Measurements from ENCODE around the gene ADRB1. TPM values are rescaled to one million over a fixed set of nuclear protein-coding genes. Genes with fewer than 3 reads are reported as not detected.

ADRB1 gene
- total and polyA plus RNA-seq, 4 donors = 0.05 to 0.17 (median 0.16) TPM; not detected in 1

DNA sequence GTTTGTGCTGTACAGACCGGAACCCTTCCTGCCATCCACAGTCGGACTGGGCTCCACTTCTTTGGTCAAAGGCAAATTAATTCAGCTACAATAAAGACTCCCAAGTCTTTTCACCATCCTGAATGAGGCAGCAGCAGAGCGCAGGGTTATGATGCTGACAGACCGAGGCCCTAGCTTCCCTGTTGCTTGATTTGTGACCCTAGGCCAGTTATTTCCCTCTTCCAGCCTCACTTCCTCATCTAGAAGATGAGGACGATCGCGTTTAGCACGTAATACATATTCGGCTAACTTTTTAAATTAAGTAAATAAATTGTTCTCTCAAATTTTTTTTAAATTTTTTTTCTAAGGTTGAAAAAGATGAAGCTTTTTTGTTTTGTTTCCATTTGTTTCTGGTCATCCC lies 18.1 kb downstream of the ADRB1 start (continued):
- TF ChIP-seq RXRA (IDR thresholded peaks at IDR 0.05) = no peak
- no peak for TF ChIP-seq FOXA1 (IDR thresholded peaks at IDR 0.05)
- no peak for TF ChIP-seq GABPA (IDR thresholded peaks at IDR 0.05 in 1 of 2, conservative IDR thresholded peaks at IDR 0.05 in 1 of 2)

DNA sequence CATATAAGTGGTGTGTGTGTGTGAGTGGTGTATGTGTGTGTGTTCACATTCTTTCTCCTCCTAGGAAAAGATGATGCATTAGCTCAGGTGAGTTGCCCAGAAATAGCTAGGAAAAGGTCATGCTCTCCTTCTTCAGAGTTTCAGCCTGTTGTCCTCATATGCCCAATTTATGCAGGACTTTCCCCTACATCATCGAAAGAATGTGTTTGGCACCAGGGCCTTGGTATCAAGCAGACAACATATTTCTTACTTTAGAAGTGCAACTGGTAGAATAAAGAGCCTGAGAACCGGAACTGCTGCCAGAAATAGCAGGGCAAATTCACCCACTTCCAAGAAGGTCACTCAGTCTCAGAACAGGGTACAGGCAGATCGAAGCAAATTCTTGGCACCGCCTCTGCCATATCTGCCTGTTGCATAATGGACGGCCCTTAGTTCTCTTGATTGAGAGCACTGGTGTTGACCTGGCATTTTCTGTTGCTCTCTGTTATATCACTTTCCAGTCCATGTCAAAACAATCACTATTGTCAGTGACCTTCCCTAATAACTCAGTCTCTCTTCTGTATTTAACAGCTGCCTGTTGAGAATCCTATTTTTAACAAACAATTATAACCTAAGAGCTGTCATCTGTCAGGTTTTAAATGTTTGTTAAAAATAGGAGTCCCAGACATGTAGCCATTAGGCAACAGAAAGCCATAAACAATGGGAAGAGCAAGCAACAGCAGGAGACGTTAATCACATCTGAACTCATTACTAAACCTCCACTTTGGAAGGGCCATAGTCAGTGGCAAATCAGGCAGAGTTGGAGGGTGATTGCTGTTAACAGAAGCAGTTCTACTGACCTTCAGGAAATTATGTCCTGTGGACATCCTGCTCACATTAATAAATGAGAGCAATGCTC lies 20.7 kb downstream of the ADRB1 start:
- Histone ChIP-seq H3K4me3 (ENCODE audit: low read depth in 1 of 3, low read length in 3 of 3) (no peak overlapping the region), H3K27ac (ENCODE audit: low read depth in 1 of 2, low read length in 2 of 2) (peak overlapping the region in 1 of 2 donors; percentile 26), H3K4me1 (ENCODE audit: control insufficient read depth in 4 of 4, insufficient read depth in 4 of 4, low read length in 3 of 4) (peaks cover 0 to 11% (median 9%) of the 10 kb centered on the region in 4 donors), H3K9ac (ENCODE audit: low read depth in 1 of 2, low read length in 2 of 2) (no peak overlapping the region), H3K27me3 (ENCODE audit: control insufficient read depth in 4 of 4, insufficient read depth in 4 of 4, low read length in 3 of 4) (no peaks in the 10 kb centered on the region), H3K9me3 (ENCODE audit: control insufficient read depth in 4 of 4, low read length in 3 of 4) (no peaks in the 10 kb centered on the region), H3K36me3 (ENCODE audit: control insufficient read depth in 4 of 4, insufficient read depth in 3 of 4, low read depth in 1 of 4, low read length in 3 of 4) (no peaks in the 10 kb centered on the region)
- TF ChIP-seq FOXA1 (IDR thresholded peaks at IDR 0.05) (no peak), FOXA2 (IDR thresholded peaks at IDR 0.05) (peak; percentile 43), JUND (IDR thresholded peaks at IDR 0.05) (peak in 1 of 2 donors; percentile 53), HNF4G (IDR thresholded peaks at IDR 0.05) (no peak), HNF4A (conservative IDR thresholded peaks at IDR 0.05) (peak; percentile 62 to 72), YY1 (IDR thresholded peaks at IDR 0.05) (peak; percentile 58), RAD21 (IDR thresholded peaks at IDR 0.05) (peak; percentile 41 to 44), RXRA (IDR thresholded peaks at IDR 0.05) (peak; percentile 61 to 84)
- TF ChIP-seq, protein P1, sequence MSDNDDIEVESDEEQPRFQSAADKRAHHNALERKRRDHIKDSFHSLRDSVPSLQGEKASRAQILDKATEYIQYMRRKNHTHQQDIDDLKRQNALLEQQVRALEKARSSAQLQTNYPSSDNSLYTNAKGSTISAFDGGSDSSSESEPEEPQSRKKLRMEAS (IDR thresholded peaks at IDR 0.05) = peak; percentile 33
- DNase-seq (ENCODE audit: low spot score) = no peak
- 28% methylated on average over 6 of the region's 6 CpGs for WGBS

DNA sequence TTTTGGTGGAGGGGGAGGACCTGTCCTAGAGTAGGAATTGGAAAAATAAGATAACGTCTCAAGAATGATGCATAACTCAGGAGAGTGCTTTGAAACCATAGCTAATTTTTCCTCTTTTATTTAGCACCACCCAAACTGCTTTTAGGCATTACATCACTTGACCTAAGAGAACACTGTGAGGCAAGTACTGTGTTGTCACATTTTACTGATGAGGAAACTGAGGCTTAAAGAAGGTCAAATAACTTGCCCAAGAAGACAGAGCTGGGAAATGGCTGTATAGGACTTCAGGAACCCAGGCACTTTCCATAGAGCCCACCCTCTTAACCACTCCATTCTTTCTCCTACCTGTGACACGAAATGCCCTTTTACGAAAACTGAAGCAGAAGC lies 21.4 kb downstream of the ADRB1 start:
- Histone ChIP-seq H3K36me3 (ENCODE audit: control insufficient read depth in 4 of 4, insufficient read depth in 3 of 4, low read depth in 1 of 4, low read length in 3 of 4) (no peaks in the 10 kb centered on the region), H3K4me1 (ENCODE audit: control insufficient read depth in 4 of 4, insufficient read depth in 4 of 4, low read length in 3 of 4) (peaks cover 0 to 11% (median 9%) of the 10 kb centered on the region in 4 donors), H3K9me3 (ENCODE audit: control insufficient read depth in 4 of 4, low read length in 3 of 4) (no peaks in the 10 kb centered on the region), H3K27ac (ENCODE audit: low read depth in 1 of 2, low read length in 2 of 2) (peak overlapping the region in 1 of 2 donors; percentile 26), H3K27me3 (ENCODE audit: control insufficient read depth in 4 of 4, insufficient read depth in 4 of 4, low read length in 3 of 4) (no peaks in the 10 kb centered on the region), H3K4me3 (ENCODE audit: low read depth in 1 of 3, low read length in 3 of 3) (no peak overlapping the region), H3K9ac (ENCODE audit: low read depth in 1 of 2, low read length in 2 of 2) (no peak overlapping the region)
- no peak for DNase-seq (ENCODE audit: low spot score)
- WGBS = 89% methylated on average over 3 of the region's 3 CpGs
- TF ChIP-seq JUND (IDR thresholded peaks at IDR 0.05) = no peak
- TF ChIP-seq NR2F2 (IDR thresholded peaks at IDR 0.05) = no peak
- no peak for TF ChIP-seq RXRA (IDR thresholded peaks at IDR 0.05)

DNA sequence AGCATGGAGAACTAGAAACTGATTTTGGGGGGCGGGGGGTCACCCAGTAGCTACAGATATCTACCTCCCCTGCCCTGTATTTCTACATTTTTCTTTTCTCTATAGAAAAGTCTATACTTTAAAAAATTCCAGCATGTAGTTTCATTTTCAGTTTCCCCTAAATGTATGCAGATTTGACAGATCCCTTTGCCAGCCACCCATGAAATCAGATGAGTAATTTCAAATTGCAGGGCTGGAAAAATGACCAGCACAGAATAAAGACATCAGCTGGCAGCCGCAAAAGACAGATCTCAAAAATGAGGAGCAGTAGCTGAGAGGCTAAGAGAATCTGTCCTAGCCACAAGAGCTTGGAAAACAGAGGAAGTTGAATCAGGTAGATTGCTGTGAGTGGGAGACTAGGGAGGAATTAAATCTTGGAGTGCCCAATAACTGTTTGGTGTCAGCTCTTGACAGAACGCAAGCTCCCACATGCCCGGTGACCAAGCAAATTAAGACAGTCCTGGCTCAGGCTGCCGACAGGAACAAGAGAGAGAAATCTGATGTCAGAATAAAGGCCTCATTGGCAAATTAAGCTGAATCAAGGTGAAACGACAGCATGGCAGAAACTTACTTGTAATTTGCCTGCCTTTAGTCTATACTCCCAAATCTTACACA lies 24.5 kb downstream of the ADRB1 start:
- DNase-seq (ENCODE audit: low spot score) = no peak
- H3K9ac ChIP-seq (ENCODE audit: low read depth in 1 of 2, low read length in 2 of 2) = no peak overlapping the region
- peaks cover 0 to 11% (median 9%) of the 10 kb centered on the region in 4 donors for H3K4me1 ChIP-seq (ENCODE audit: control insufficient read depth in 4 of 4, insufficient read depth in 4 of 4, low read length in 3 of 4)
- no peaks in the 10 kb centered on the region for H3K9me3 ChIP-seq (ENCODE audit: control insufficient read depth in 4 of 4, low read length in 3 of 4)
- H3K4me3 ChIP-seq (ENCODE audit: low read depth in 1 of 3, low read length in 3 of 3) = no peak overlapping the region
- 91% methylated on average over 6 of the region's 6 CpGs for WGBS
- H3K27me3 ChIP-seq (ENCODE audit: control insufficient read depth in 4 of 4, insufficient read depth in 4 of 4, low read length in 3 of 4) = no peaks in the 10 kb centered on the region
- H3K27ac ChIP-seq (ENCODE audit: low read depth in 1 of 2, low read length in 2 of 2) = no peak overlapping the region
- TF ChIP-seq SP1 (IDR thresholded peaks at IDR 0.05) (no peak), NR2F2 (IDR thresholded peaks at IDR 0.05) (no peak), FOXA2 (IDR thresholded peaks at IDR 0.05) (no peak), YY1 (IDR thresholded peaks at IDR 0.05) (no peak), JUND (IDR thresholded peaks at IDR 0.05) (no peak), RXRA (IDR thresholded peaks at IDR 0.05) (no peak), TAF1 (conservative IDR thresholded peaks at IDR 0.05) (no peak), GABPA (IDR thresholded peaks at IDR 0.05 in 1 of 2, conservative IDR thresholded peaks at IDR 0.05 in 1 of 2) (no peak)
- TF ChIP-seq, protein P2, sequence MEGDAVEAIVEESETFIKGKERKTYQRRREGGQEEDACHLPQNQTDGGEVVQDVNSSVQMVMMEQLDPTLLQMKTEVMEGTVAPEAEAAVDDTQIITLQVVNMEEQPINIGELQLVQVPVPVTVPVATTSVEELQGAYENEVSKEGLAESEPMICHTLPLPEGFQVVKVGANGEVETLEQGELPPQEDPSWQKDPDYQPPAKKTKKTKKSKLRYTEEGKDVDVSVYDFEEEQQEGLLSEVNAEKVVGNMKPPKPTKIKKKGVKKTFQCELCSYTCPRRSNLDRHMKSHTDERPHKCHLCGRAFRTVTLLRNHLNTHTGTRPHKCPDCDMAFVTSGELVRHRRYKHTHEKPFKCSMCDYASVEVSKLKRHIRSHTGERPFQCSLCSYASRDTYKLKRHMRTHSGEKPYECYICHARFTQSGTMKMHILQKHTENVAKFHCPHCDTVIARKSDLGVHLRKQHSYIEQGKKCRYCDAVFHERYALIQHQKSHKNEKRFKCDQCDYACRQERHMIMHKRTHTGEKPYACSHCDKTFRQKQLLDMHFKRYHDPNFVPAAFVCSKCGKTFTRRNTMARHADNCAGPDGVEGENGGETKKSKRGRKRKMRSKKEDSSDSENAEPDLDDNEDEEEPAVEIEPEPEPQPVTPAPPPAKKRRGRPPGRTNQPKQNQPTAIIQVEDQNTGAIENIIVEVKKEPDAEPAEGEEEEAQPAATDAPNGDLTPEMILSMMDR (IDR thresholded peaks at IDR 0.05; ENCODE audit: low read depth, low read length, missing input control) = no peak
- TF ChIP-seq, protein P3, sequence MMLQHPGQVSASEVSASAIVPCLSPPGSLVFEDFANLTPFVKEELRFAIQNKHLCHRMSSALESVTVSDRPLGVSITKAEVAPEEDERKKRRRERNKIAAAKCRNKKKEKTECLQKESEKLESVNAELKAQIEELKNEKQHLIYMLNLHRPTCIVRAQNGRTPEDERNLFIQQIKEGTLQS (IDR thresholded peaks at IDR 0.05) = no peak
- TF ChIP-seq, protein P1 (IDR thresholded peaks at IDR 0.05) = no peak
- H3K36me3 ChIP-seq (ENCODE audit: control insufficient read depth in 4 of 4, insufficient read depth in 3 of 4, low read depth in 1 of 4, low read length in 3 of 4) = no peaks in the 10 kb centered on the region

All from liver (tissue), 9 donors.